ENCODE data around the gene FECH. TPM values are rescaled to one million over a fixed set of nuclear protein-coding genes. Genes with fewer than 3 reads are reported as not detected.

FECH gene
- total RNA-seq, 1 donor from 2014 or later: 23.5 TPM

- H3K27me3 Mint-ChIP-seq (ENCODE audit: insufficient read depth): peaks cover 6% of the 10 kb centered on the region
- H3K27ac Mint-ChIP-seq: no peak overlapping the region
- DNase-seq (ENCODE audit: low spot score): no peak
- H3K9me3 Mint-ChIP-seq: no peaks in the 10 kb centered on the region
- H3K36me3 Mint-ChIP-seq (ENCODE audit: low read depth): no peaks in the 10 kb centered on the region
- no peak overlapping the region for H3K4me3 Mint-ChIP-seq
- no peaks in the 10 kb centered on the region for H3K4me1 Mint-ChIP-seq (ENCODE audit: low read depth)
- intact Hi-C loops (cut with micrococcal nuclease): no loop called here
Observed at GRCh38 chr18:57505231-57505630, 81.3 kb downstream of the FECH start.

GRCh38 chr18:57502624-57503023 is 83.9 kb downstream of the FECH start:
- Mint-ChIP-seq H3K4me3 (no peak overlapping the region), H3K27me3 (ENCODE audit: insufficient read depth) (peaks cover 7% of the 10 kb centered on the region), H3K4me1 (ENCODE audit: low read depth) (no peaks in the 10 kb centered on the region), H3K36me3 (ENCODE audit: low read depth) (no peaks in the 10 kb centered on the region), H3K27ac (no peak overlapping the region), H3K9me3 (no peaks in the 10 kb centered on the region)
- intact Hi-C loops (cut with micrococcal nuclease): no loop called here
- DNase-seq (ENCODE audit: low spot score): no peak

- Mint-ChIP-seq H3K36me3 (ENCODE audit: low read depth) (no peaks in the 10 kb centered on the region), H3K9me3 (no peaks in the 10 kb centered on the region), H3K27me3 (ENCODE audit: insufficient read depth) (peaks cover 5% of the 10 kb centered on the region), H3K4me3 (no peak overlapping the region), H3K27ac (no peak overlapping the region), H3K4me1 (ENCODE audit: low read depth) (no peaks in the 10 kb centered on the region)
- intact Hi-C loops (cut with micrococcal nuclease): no loop called here
- no peak for DNase-seq (ENCODE audit: low spot score)
Observed at GRCh38 chr18:57498682-57499256, 87.7 kb downstream of the FECH start.

Other genes with a start within 250 kb of the FECH start
- not detected in 2 replicates for gene ST8SIA3, start 234.1 kb downstream of the FECH start, total RNA-seq
- under 0.01 TPM in 1 of 2 replicates, not detected in the other for gene ONECUT2, start 151.3 kb downstream of the FECH start, total RNA-seq
- gene NARS1, start 35.1 kb upstream of the FECH start, total RNA-seq: 121 and 133 TPM in 2 replicates
- gene ATP8B1, start 216.6 kb upstream of the FECH start, total RNA-seq: 0.05 and 0.16 TPM in 2 replicates